GM12865 (cell line): Measurements from ENCODE around the gene PDE4B.

Experiments
- DNase-seq: peaks from one replicate; pipeline ENCODE4 v3.0.0; 2010; ENCODE audit warnings: low read depth
- H3K4me3 ChIP-seq: 2 replicates; pipeline ENCODE4 v1.5.1; 2011; ENCODE audit warnings: mild to moderate bottlenecking, low read depth, low read length, control low read depth
- TF ChIP-seq, protein P1 (sequence below): IDR thresholded peaks from 2 replicates; pipeline ENCODE4 v1.5.1; 2011; ENCODE audit warnings: low read length, control low read depth, low read depth, inconsistent platforms; ENCODE audit not compliant: insufficient read depth; ENCODE audit errors: missing control alignments

The PDE4B gene

DNA sequence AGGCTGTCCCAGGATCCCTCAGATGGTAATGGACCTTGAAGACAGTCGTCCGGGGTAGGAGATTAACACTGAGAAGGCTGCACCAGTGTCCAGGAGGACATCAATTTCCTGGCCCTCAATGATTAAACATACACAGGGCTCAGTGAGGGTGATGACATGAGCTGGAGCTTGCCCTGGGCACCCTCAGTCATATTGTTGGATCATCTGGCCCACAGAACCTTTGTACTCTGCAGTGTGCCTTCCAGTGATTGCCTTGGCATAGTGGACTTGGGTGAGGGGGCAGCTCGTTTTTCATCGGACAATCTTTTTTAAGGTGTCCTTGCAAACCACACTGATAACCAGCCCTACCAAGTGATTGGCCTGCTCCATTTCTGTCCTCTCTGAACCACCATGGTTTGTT lies 630.1 kb downstream of the PDE4B start:
- H3K4me3 ChIP-seq = no peak overlapping the region
- TF ChIP-seq, protein P1, sequence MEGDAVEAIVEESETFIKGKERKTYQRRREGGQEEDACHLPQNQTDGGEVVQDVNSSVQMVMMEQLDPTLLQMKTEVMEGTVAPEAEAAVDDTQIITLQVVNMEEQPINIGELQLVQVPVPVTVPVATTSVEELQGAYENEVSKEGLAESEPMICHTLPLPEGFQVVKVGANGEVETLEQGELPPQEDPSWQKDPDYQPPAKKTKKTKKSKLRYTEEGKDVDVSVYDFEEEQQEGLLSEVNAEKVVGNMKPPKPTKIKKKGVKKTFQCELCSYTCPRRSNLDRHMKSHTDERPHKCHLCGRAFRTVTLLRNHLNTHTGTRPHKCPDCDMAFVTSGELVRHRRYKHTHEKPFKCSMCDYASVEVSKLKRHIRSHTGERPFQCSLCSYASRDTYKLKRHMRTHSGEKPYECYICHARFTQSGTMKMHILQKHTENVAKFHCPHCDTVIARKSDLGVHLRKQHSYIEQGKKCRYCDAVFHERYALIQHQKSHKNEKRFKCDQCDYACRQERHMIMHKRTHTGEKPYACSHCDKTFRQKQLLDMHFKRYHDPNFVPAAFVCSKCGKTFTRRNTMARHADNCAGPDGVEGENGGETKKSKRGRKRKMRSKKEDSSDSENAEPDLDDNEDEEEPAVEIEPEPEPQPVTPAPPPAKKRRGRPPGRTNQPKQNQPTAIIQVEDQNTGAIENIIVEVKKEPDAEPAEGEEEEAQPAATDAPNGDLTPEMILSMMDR = no peak
- no peak for DNase-seq
